Nucleus accumbens (tissue), 56 donors: ENCODE results near the gene PEAK3.

Experiments
- DNase-seq, 56 donors: peaks; one replicate each; lab custom pipeline; 2025; lab: John Stamatoyannopoulos, UW

The PEAK3 gene

GRCh38 chr19:2229103-2230032, 52.6 kb downstream of the PEAK3 start:
- no peak for DNase-seq

GRCh38 chr19:2228157-2229030, 53.6 kb downstream of the PEAK3 start:
- DNase-seq: peak in 1 of 56 donors; percentile 32

GRCh38 chr19:2227415-2228156, 54.4 kb downstream of the PEAK3 start:
- DNase-seq: peak in 6 of 56 donors; percentile 7 to 32 (median 20)

- no peak for DNase-seq
These were observed 55.1 kb downstream of the PEAK3 start for GRCh38 chr19:2226840-2227360.

- no peak for DNase-seq
These were observed 55.7 kb downstream of the PEAK3 start for GRCh38 chr19:2226051-2226839.

GRCh38 chr19:2225415-2226050, 56.4 kb downstream of the PEAK3 start:
- DNase-seq: no peak

GRCh38 chr19:2224754-2225349, 57.1 kb downstream of the PEAK3 start:
- DNase-seq: no peak
